ENCODE results near the gene SPPL2A.

The SPPL2A gene

DNA sequence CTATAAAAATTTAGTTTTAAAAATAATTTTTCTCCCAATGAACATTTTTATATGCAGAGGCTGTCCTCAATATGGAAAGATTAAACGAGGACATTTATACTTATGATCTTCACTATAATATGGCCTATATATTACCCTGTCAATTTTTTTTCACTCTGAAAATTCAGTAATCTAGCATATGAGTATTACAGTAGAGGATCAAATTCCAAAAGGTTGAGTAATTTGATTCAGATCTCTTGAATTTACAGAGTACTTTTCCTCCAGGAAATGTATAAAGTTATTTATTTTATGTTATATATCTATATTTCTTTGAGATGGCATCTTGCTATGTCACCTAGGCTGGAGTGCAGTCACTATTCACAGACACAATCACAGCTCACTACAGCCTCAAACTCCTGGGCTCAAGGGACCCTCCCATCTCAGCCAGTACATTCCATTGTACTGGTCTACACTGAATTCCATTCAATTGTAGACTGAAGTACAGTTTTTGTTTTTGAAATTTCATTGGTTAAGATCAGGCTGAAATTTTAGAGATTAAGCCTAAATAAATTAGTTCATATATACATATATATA, 62.7 kb downstream of the SPPL2A start:
- TF ChIP-seq FOXP2 (optimal IDR thresholded peaks at IDR 0.05; ENCODE audit: borderline replicate concordance, extremely low read depth, extremely low read length, insufficient read depth) (no peak), TAF1 (IDR thresholded peaks at IDR 0.05; ENCODE audit: borderline replicate concordance, insufficient read depth, low read length) (no peak), POLR2AphosphoS5 (IDR thresholded peaks at IDR 0.05; ENCODE audit: low read depth, low read length) (no peak), SIN3A (IDR thresholded peaks at IDR 0.05; ENCODE audit: borderline replicate concordance, insufficient read depth, low read length) (no peak)
- TF ChIP-seq, protein P1, sequence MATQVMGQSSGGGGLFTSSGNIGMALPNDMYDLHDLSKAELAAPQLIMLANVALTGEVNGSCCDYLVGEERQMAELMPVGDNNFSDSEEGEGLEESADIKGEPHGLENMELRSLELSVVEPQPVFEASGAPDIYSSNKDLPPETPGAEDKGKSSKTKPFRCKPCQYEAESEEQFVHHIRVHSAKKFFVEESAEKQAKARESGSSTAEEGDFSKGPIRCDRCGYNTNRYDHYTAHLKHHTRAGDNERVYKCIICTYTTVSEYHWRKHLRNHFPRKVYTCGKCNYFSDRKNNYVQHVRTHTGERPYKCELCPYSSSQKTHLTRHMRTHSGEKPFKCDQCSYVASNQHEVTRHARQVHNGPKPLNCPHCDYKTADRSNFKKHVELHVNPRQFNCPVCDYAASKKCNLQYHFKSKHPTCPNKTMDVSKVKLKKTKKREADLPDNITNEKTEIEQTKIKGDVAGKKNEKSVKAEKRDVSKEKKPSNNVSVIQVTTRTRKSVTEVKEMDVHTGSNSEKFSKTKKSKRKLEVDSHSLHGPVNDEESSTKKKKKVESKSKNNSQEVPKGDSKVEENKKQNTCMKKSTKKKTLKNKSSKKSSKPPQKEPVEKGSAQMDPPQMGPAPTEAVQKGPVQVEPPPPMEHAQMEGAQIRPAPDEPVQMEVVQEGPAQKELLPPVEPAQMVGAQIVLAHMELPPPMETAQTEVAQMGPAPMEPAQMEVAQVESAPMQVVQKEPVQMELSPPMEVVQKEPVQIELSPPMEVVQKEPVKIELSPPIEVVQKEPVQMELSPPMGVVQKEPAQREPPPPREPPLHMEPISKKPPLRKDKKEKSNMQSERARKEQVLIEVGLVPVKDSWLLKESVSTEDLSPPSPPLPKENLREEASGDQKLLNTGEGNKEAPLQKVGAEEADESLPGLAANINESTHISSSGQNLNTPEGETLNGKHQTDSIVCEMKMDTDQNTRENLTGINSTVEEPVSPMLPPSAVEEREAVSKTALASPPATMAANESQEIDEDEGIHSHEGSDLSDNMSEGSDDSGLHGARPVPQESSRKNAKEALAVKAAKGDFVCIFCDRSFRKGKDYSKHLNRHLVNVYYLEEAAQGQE (IDR thresholded peaks at IDR 0.05; ENCODE audit: insufficient read depth in 1 of 2, low read depth in 2 of 2, low read length in 2 of 2), result no peak

DNA sequence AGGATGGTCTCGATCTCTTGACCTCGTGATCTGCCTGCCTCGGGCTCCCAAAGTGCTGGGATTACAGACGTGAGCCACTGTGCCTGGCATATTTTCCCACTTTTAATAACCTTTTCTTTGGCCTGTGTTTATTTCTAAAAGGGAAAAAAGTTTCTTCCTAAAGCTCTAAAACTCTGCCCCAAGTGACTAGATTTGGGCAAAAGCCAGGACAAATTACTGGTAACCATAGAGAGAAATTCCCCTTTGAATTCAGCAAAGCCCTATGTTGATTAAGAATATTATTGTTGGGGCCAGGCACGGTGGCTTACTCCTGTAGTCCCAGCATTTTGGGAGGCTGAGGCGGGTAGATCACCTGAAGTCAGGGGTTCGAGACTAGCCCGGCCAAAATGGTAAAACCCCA, 67.4 kb downstream of the SPPL2A start:
- TF ChIP-seq FOXP2 (optimal IDR thresholded peaks at IDR 0.05; ENCODE audit: borderline replicate concordance, extremely low read depth, extremely low read length, insufficient read depth) (no peak), SIN3A (IDR thresholded peaks at IDR 0.05; ENCODE audit: borderline replicate concordance, insufficient read depth, low read length) (no peak), TAF1 (IDR thresholded peaks at IDR 0.05; ENCODE audit: borderline replicate concordance, insufficient read depth, low read length) (no peak), POLR2AphosphoS5 (IDR thresholded peaks at IDR 0.05; ENCODE audit: low read depth, low read length) (no peak)
- TF ChIP-seq, protein P1 (IDR thresholded peaks at IDR 0.05; ENCODE audit: insufficient read depth in 1 of 2, low read depth in 2 of 2, low read length in 2 of 2), result no peak

DNA sequence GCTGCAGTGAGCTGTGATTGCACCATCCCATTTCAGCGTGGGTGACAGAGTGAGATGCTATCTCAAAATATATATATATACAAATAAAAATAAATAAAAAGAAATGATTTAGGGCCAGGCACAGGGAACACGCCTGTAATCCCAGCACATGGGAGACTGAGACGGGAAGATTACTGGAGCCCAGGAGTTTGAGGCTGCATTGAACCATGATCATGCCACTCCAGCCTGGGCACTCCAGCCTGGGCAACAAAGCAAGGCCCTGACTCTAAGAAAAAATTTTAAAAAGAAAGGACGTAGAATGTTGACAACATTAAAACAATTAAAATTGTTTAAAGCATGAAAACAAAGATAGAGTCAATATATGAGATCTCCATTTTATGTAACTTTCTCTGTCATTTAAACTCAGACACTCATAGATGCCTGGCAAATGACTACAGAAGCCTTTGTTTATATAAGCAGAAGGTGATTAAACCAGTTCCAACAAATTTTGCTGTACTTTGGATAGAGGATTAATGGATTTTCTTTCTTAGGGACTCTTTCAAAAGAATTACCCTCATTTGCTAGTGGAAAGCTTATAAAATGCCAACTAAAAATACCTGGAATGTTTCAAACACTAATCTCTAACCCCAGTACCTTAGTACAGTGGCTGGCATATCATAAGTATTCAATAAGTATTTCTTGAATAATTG, 68.3 kb downstream of the SPPL2A start:
- TF ChIP-seq FOXP2 (optimal IDR thresholded peaks at IDR 0.05; ENCODE audit: borderline replicate concordance, extremely low read depth, extremely low read length, insufficient read depth) (no peak), TAF1 (IDR thresholded peaks at IDR 0.05; ENCODE audit: borderline replicate concordance, insufficient read depth, low read length) (no peak), POLR2AphosphoS5 (IDR thresholded peaks at IDR 0.05; ENCODE audit: low read depth, low read length) (no peak), SIN3A (IDR thresholded peaks at IDR 0.05; ENCODE audit: borderline replicate concordance, insufficient read depth, low read length) (no peak)
- TF ChIP-seq, protein P1 (IDR thresholded peaks at IDR 0.05; ENCODE audit: insufficient read depth in 1 of 2, low read depth in 2 of 2, low read length in 2 of 2), result no peak

DNA sequence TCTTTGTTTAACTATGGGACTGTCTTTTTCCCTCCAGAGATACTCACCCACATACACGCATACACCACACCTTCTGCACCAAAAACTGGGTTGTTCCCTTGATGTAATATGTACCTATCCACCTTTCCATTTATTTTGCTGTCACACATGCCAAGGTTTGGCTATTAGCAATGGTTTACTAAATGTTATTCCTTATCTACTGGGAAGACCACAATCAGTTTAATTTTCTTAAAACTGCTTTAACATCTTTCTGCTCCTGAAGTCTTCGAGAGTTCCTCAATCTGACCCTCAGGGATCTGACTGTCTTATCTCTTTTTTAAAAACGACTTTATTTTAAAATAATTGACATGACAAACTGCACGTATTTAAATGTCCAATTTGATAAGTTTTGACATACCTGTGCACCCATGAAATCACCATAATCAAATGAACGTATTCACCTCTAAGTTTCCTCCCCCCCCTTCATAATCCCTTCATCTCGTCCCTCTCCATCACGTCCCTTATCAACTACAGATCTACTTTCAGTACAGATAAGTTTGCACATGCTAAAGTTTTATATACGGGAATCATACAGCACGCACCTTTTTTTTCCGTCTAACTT, 78.1 kb downstream of the SPPL2A start:
- no peak for TF ChIP-seq FOXP2 (optimal IDR thresholded peaks at IDR 0.05; ENCODE audit: borderline replicate concordance, extremely low read depth, extremely low read length, insufficient read depth)
- TF ChIP-seq POLR2AphosphoS5 (IDR thresholded peaks at IDR 0.05; ENCODE audit: low read depth, low read length), result no peak
- TF ChIP-seq, protein P1 (IDR thresholded peaks at IDR 0.05; ENCODE audit: insufficient read depth in 1 of 2, low read depth in 2 of 2, low read length in 2 of 2), result no peak
- no peak for TF ChIP-seq TAF1 (IDR thresholded peaks at IDR 0.05; ENCODE audit: borderline replicate concordance, insufficient read depth, low read length)
- no peak for TF ChIP-seq SIN3A (IDR thresholded peaks at IDR 0.05; ENCODE audit: borderline replicate concordance, insufficient read depth, low read length)

All from PFSK-1 (cell line).